ENCODE measurements around the gene PHF5A. TPM values are rescaled to one million over a fixed set of nuclear protein-coding genes. Genes with fewer than 3 reads are reported as not detected.

PHF5A gene
- total and polyA plus RNA-seq, 10 of the 15 experiments (the other 5 are each of a cell fraction or from before 2014, with no cell fraction given) = 40.5 to 115 (median 79.2) TPM

GRCh38 chr22:41437198-41437597 lies 31.3 kb downstream of the PHF5A start:
- Histone ChIP-seq H3K79me2 (ENCODE audit: control insufficient read depth, insufficient read depth, low read length) (peaks cover 19% of the 10 kb centered on the region), H3K27me3 (replicated peaks in 1 of 2; ENCODE audit: control insufficient read depth in 2 of 2, insufficient read depth in 2 of 2, low read length in 1 of 2) (no peaks in the 10 kb centered on the region), H2AFZ (ENCODE audit: control insufficient read depth, low read depth, low read length) (no peak overlapping the region), H3K9me3 (replicated peaks; ENCODE audit: control insufficient read depth, insufficient read depth, low read length) (no peaks in the 10 kb centered on the region), H3K4me3 (no peak overlapping the region), H4K20me1 (ENCODE audit: control insufficient read depth, insufficient read depth) (peaks cover 11% of the 10 kb centered on the region), H3K36me3 (ENCODE audit: control insufficient read depth in 2 of 2, insufficient read depth in 2 of 2, low read length in 1 of 2) (peaks cover 18% of the 10 kb centered on the region in 2 experiments; a peak in 3 of 4 replicates), H3K27ac (ENCODE audit: control insufficient read depth, insufficient read depth) (no peak overlapping the region), H3K4me1 (ENCODE audit: control insufficient read depth, insufficient read depth, low read length) (no peaks in the 10 kb centered on the region; the same call in 1 of the 2 replicates), H3K9ac (ENCODE audit: control insufficient read depth, insufficient read depth, low read length) (no peak overlapping the region), H3K4me2 (ENCODE audit: control insufficient read depth, insufficient read depth) (no peak overlapping the region)
- ChIA-PET RAD21 (ENCODE audit: unreplicated experiment) (no interaction called here), SMC1A (ENCODE audit: uncharacterized antibody, unreplicated experiment) (interaction anchor here (0.6 to 0.8 kb wide), 2 partner anchors 81 to 299 kb away, joined by 3 read pairs; no protein-coding TSS in a partner anchor), POLR2A (interaction anchor here (0.8 to 1.5 kb wide), 2 partner anchors 11 to 104 kb away, joined by 3 to 6 read pairs; no protein-coding TSS in a partner anchor), CTCF (interaction anchor here (0.6 to 1.4 kb wide), 3 partner anchors 8 to 145 kb away, joined by 3 to 4 read pairs (median 4); no protein-coding TSS in a partner anchor)
- intact Hi-C loops (cut with micrococcal nuclease; ENCODE audit: unreplicated experiment) (no loop called here), in situ Hi-C loops (cut with MboI) (no loop called here)
- WGBS (ENCODE audit: insufficient coverage, insufficient replicate concordance, low lambda C conversion rate, missing lambda C conversion rate) = 97% methylated on average over 7 of the region's 7 CpGs
- no peak for DNase-seq (ENCODE audit: low read depth, low spot score)
- no TSS peak for BruUV-seq (replicated peaks)
- FAIRE-seq = no peak
- ATAC-seq = no peak
- TF ChIP-seq TCF12 (IDR thresholded peaks at IDR 0.05; ENCODE audit: low read depth, low read length) (no peak), JUNB (IDR thresholded peaks at IDR 0.05) (no peak), POU2F2 (IDR thresholded peaks at IDR 0.05; ENCODE audit: borderline replicate concordance, low read depth, low read length) (no peak), CBX5 (IDR thresholded peaks at IDR 0.05; ENCODE audit: low read depth) (no peak), ZNF622 (IDR thresholded peaks at IDR 0.05) (no peak), STAT1 (conservative IDR thresholded peaks at IDR 0.05) (no peak), PKNOX1 (IDR thresholded peaks at IDR 0.05) (no peak), HDAC2 (IDR thresholded peaks at IDR 0.05) (no peak), CUX1 (IDR thresholded peaks at IDR 0.05; ENCODE audit: insufficient replicate concordance, low read depth, low read length) (no peak), BHLHE40 (IDR thresholded peaks at IDR 0.05; ENCODE audit: borderline replicate concordance in 1 of 2, low read depth in 2 of 2, low read length in 1 of 2) (no peak), HCFC1 (IDR thresholded peaks at IDR 0.05; ENCODE audit: low read length) (no peak), MYC (IDR thresholded peaks at IDR 0.05; ENCODE audit: insufficient read depth, insufficient read length, insufficient replicate concordance, low read length, severe bottlenecking) (no peak), ZSCAN29 (IDR thresholded peaks at IDR 0.05) (no peak), RELA (IDR thresholded peaks at IDR 0.05; ENCODE audit: borderline replicate concordance, partially characterized antibody) (no peak), KLF5 (IDR thresholded peaks at IDR 0.05; ENCODE audit: partially characterized antibody) (no peak)
